IPS DF 4.7 (cell line): ENCODE measurements around the gene PCDHB13.

Experiments used
- DNase-seq: peaks from one replicate; pipeline ENCODE4 v3.0.0-alpha.2; 2013; ENCODE audit warnings: low spot score; ENCODE audit errors: extremely low read depth

The PCDHB13 gene

GRCh38 chr5:141261238-141261546 lies 47.5 kb downstream of the PCDHB13 start:
- DNase-seq = no peak
